Neural cell (in vitro differentiated cells): ENCODE results near the gene EMID1. TPM values are rescaled to one million over a fixed set of nuclear protein-coding genes. Genes with fewer than 3 reads are reported as not detected.

ENCODE experiments used
- H2AFZ ChIP-seq: fragments of 200-600, 300-800 bp; sonication (generic), shearing (Covaris generic); 2 replicates; pipeline ENCODE4 v1.6.0; 2014; ENCODE audit warnings: low read depth, mild to moderate bottlenecking, antibody characterized with exemption, low read length, moderate library complexity
- H3F3A ChIP-seq: fragments of 200-600 bp; shearing (Covaris generic); 2 replicates; pipeline ENCODE4 v1.6.1; 2016; ENCODE audit warnings: mild to moderate bottlenecking, moderate library complexity, mixed read lengths, antibody characterized with exemption, low read length; ENCODE audit not compliant: insufficient read depth, poor library complexity, severe bottlenecking
- H3K27ac ChIP-seq: fragments of 200-600, 300-800 bp; sonication (generic), shearing (Covaris generic); 2 replicates; pipeline ENCODE4 v1.5.1; 2014; ENCODE audit warnings: mild to moderate bottlenecking, low read length, moderate library complexity
- H3K27me3 ChIP-seq: fragments of 300-800, 200-600 bp; sonication (generic), shearing (Covaris generic); 2 replicates; pipeline ENCODE4 v1.6.0; 2014; ENCODE audit warnings: mild to moderate bottlenecking, low read depth, low read length, moderate library complexity; ENCODE audit not compliant: insufficient read depth
- H3K36me3 ChIP-seq: fragments of 300-800, 200-600 bp; sonication (generic), shearing (Covaris generic); 2 replicates; pipeline ENCODE4 v1.5.1; 2014; ENCODE audit warnings: mild to moderate bottlenecking, antibody characterized with exemption, low read length, moderate library complexity; ENCODE audit not compliant: insufficient read depth
- H3K4me2 ChIP-seq: fragments of 300-800, 200-600 bp; sonication (generic), shearing (Covaris generic); 2 replicates; pipeline ENCODE4 v1.6.0; 2014; ENCODE audit warnings: mild to moderate bottlenecking, low read length
- H3K4me3 ChIP-seq: fragments of 300-800, 200-600 bp; sonication (generic), shearing (Covaris generic); 2 replicates; pipeline ENCODE4 v1.5.1; 2014; ENCODE audit warnings: mild to moderate bottlenecking, low read length, moderate library complexity
- H3K79me2 ChIP-seq: fragments of 200-600 bp; shearing (Covaris generic); replicated peaks from 2 replicates; pipeline ENCODE4 v1.6.0; 2014; ENCODE audit warnings: mild to moderate bottlenecking, low read length, moderate library complexity; ENCODE audit not compliant: insufficient read depth
- H3K9ac ChIP-seq: fragments of 300-800, 200-600 bp; sonication (generic), shearing (Covaris generic); 2 replicates; pipeline ENCODE4 v1.6.1; 2016; ENCODE audit warnings: mild to moderate bottlenecking, low read length, mixed read lengths
- H3K9me2 ChIP-seq: fragments of 200-600 bp; shearing (Covaris generic); 2 replicates; pipeline ENCODE4 v1.6.1; 2016; ENCODE audit warnings: mild to moderate bottlenecking, low read length, mixed read lengths; ENCODE audit not compliant: insufficient read depth
- H3K9me3 ChIP-seq: fragments of 200-600, 300-800 bp; sonication (generic), shearing (Covaris generic); 2 replicates; pipeline ENCODE4 v1.6.1; 2016; ENCODE audit warnings: mild to moderate bottlenecking, mixed run types, low read length, moderate library complexity, mixed read lengths
- H4K20me1 ChIP-seq: fragments of 200-600 bp; shearing (Covaris generic); 2 replicates; pipeline ENCODE4 v1.6.1; 2016; ENCODE audit warnings: mild to moderate bottlenecking, mixed run types; ENCODE audit not compliant: insufficient read depth
- CTCF ChIP-seq: fragments of 450-650 bp; IDR thresholded peaks from 2 replicates; pipeline ENCODE4 v1.5.1; 2014; ENCODE audit warnings: antibody characterized with exemption, mild to moderate bottlenecking, moderate library complexity; ENCODE audit not compliant: poor library complexity, severe bottlenecking
- EP300 ChIP-seq: fragments of 450-650 bp; conservative IDR thresholded peaks from 2 replicates; pipeline ENCODE4 v1.6.1; 2014; ENCODE audit warnings: antibody characterized with exemption, mild to moderate bottlenecking, moderate library complexity; ENCODE audit not compliant: poor library complexity, severe bottlenecking
- EZH2 ChIP-seq: fragments of 200-600, 300-800 bp; shearing (Covaris generic), sonication (generic); IDR thresholded peaks from 2 replicates; pipeline ENCODE4 v1.6.1; 2014; ENCODE audit warnings: antibody characterized with exemption, low read length, borderline replicate concordance, mild to moderate bottlenecking; ENCODE audit not compliant: insufficient read depth, poor library complexity, severe bottlenecking
- MXI1 ChIP-seq: fragments of 450-650 bp; conservative IDR thresholded peaks from 2 replicates; pipeline ENCODE4 v1.6.1; 2014; ENCODE audit warnings: antibody characterized with exemption, mild to moderate bottlenecking; ENCODE audit not compliant: poor library complexity, severe bottlenecking
- POLR2AphosphoS5 ChIP-seq: IDR thresholded peaks from 2 replicates; pipeline ENCODE4 v1.6.1; 2012
- RAD21 ChIP-seq: fragments of 450-650 bp; conservative IDR thresholded peaks from 2 replicates; pipeline ENCODE4 v1.6.1; 2014; ENCODE audit warnings: antibody characterized with exemption, mild to moderate bottlenecking, moderate library complexity
- REST ChIP-seq: IDR thresholded peaks from 2 replicates; pipeline ENCODE4 v1.6.1; 2012; ENCODE audit warnings: borderline replicate concordance
- SMC3 ChIP-seq: fragments of 450-650 bp; conservative IDR thresholded peaks from 2 replicates; pipeline ENCODE4 v1.6.1; 2014; ENCODE audit warnings: antibody characterized with exemption, mild to moderate bottlenecking, moderate library complexity; ENCODE audit not compliant: poor library complexity
- TAF1 ChIP-seq: IDR thresholded peaks from 2 replicates; pipeline ENCODE4 v1.6.1; 2012; ENCODE audit warnings: low read depth
- polyA plus RNA-seq: library from polyadenylated mRNA; depleted of rRNA; stranded (reverse); fragments of >200 nt; gene quantifications from 2 replicates; pipeline ENCODE4 v1.2.3, GENCODE V29; 2014

Gene EMID1
- polyA plus RNA-seq, 1 donor from 2014 or later, result 14.1 TPM

DNA sequence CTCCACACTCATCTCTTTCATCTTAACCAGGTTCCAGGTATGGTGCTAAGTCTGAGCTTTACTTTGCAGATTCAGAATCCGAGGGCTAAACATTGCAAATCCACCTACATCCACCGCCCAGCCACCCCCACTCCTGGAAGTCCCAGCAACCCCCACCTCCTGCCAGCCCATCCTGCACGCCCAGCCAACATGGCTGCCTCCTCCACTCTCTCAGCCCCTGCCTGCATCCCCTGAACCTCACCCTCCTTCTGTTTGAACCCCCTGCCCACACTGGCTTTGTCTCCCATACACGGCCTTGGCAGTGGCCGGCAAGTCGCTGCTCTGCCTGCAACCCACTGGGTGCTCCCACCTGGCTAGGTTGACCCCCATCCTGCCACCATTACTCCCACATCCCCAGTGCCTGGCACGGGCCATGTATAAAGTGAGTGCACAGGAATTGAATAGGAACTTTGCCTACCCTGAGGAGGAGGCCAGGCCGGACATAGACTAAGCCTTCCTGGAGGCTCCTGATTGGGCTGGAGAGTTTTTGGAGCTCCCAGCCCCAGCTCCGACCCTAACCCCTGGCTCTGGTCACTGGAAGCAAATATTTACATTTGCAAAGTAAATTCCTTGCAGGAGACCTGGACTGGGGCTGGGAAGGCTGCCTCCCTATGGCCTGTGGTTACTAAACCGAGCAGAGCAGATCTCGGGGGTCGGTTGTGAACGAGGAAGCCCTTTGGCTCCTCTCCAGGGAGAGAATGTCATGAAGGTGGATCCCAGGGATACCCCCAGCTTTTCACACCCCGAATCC is 14.4 kb downstream of the EMID1 start:
- H3K4me2 ChIP-seq, result no peak overlapping the region
- no peaks in the 10 kb centered on the region for H3K36me3 ChIP-seq
- TF ChIP-seq EZH2 (no peak), SMC3 (no peak), EP300 (no peak), POLR2AphosphoS5 (no peak), RAD21 (no peak), MXI1 (no peak), TAF1 (no peak), CTCF (no peak), REST (no peak)
- no peaks in the 10 kb centered on the region for H3K9me3 ChIP-seq
- H3F3A ChIP-seq, result no peaks in the 10 kb centered on the region
- no peak overlapping the region for H3K27ac ChIP-seq
- H3K9ac ChIP-seq, result no peak overlapping the region
- H2AFZ ChIP-seq, result no peak overlapping the region
- H3K9me2 ChIP-seq, result no peaks in the 10 kb centered on the region
- H4K20me1 ChIP-seq, result no peaks in the 10 kb centered on the region
- no peaks in the 10 kb centered on the region for H3K27me3 ChIP-seq
- H3K4me3 ChIP-seq, result no peak overlapping the region
- H3K79me2 ChIP-seq, result no peaks in the 10 kb centered on the region

- no peak overlapping the region for H3K27ac ChIP-seq
- H2AFZ ChIP-seq, result no peak overlapping the region
- H3K9ac ChIP-seq, result no peak overlapping the region
- H3K27me3 ChIP-seq, result no peaks in the 10 kb centered on the region
- no peaks in the 10 kb centered on the region for H3F3A ChIP-seq
- H3K4me3 ChIP-seq, result no peak overlapping the region
- TF ChIP-seq EZH2, result no peak
- no peak for TF ChIP-seq REST
- TF ChIP-seq SMC3, result no peak
- no peak for TF ChIP-seq MXI1
- no peaks in the 10 kb centered on the region for H3K36me3 ChIP-seq
- no peaks in the 10 kb centered on the region for H3K79me2 ChIP-seq
- H4K20me1 ChIP-seq, result no peaks in the 10 kb centered on the region
- H3K9me2 ChIP-seq, result no peaks in the 10 kb centered on the region
- H3K9me3 ChIP-seq, result no peaks in the 10 kb centered on the region
- H3K4me2 ChIP-seq, result no peak overlapping the region
Measured at GRCh38 chr22:29224121-29224858, 18.6 kb downstream of the EMID1 start.
